HCT116 (cell line): ENCODE measurements around the gene UTP20. TPM values are rescaled to one million over a fixed set of nuclear protein-coding genes. Genes with fewer than 3 reads are reported as not detected.

Experiments
- total RNA-seq: library from RNA; stranded (reverse); gene quantifications from one replicate; pipeline ENCODE4 v1.2.1, GENCODE V29; 2021; ENCODE audit not compliant: unreplicated experiment

The UTP20 gene
- total RNA-seq, 1 experiment from 2014 or later, result 19.3 TPM

Other genes with a start within 250 kb of the UTP20 start
- gene SLC5A8, start 69.9 kb upstream of the UTP20 start, total RNA-seq, result not detected
- 76.0 TPM for gene ARL1, start 127.7 kb downstream of the UTP20 start, total RNA-seq
- not detected for gene SPIC, start 195.2 kb downstream of the UTP20 start, total RNA-seq